Ureter (tissue), 1 donor: ENCODE measurements around the gene ULK1. TPM values are rescaled to one million over a fixed set of nuclear protein-coding genes. Genes with fewer than 3 reads are reported as not detected.
A peak's percentile ranks its signal among the peaks of the same experiment; 100 is the strongest.

Source experiments
- DNase-seq: peaks from one replicate; pipeline ENCODE4 v3.0.0-alpha.2; 2020; ENCODE audit warnings: low spot score
- total RNA-seq: library from RNA; stranded (reverse); gene quantifications from one replicate; pipeline ENCODE4 v1.2.4, GENCODE V29; 2023
- donor health status: DM: yes; HTN: yes; CAD: no.

Gene ULK1
- total RNA-seq, 1 donor from 2014 or later = 31.8 TPM

DNA sequence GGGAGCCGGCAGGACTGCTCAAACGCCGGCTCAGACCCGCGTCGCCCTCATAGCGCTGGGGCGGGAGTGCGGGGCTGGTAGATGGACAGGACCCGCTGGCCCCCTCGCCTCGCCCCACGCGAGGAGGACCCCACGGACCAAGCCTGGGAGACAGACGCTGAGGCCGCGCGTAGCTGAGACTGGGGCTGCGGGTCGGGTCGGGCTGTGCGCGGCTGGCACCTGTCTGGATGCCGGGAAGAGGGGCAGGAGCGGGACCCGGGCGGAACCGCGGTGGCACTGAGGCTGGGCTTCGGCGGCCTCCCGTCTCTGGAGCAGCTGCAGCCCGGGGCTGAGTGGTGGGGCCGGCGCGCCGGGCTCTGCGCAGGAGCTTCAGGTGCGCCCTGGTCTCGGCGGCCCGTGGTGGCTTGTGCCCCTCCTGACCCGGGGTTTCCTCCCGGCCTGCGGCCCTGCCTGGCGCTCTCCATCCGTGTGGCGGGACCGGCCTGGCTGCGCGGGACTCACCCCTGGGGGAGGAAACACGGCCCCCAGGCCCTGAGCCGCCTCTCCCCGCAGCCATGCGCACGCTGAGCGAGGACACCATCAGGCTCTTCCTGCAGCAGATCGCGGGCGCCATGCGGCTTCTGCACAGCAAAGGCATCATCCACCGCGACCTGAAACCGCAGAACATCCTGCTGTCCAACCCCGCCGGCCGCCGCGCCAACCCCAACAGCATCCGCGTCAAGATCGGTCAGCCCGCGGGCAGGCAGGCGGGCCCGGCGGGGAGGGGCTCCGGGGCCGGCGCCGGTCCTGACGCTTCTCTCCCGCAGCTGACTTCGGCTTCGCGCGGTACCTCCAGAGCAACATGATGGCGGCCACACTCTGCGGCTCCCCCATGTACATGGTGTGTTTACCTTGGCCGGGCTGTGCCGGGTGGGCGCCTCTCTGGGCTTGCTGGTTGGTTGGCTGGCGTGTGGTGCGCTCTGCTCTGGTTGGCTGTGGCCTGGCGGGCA, 14.0 kb downstream of the ULK1 start:
- DNase-seq = no peak

DNA sequence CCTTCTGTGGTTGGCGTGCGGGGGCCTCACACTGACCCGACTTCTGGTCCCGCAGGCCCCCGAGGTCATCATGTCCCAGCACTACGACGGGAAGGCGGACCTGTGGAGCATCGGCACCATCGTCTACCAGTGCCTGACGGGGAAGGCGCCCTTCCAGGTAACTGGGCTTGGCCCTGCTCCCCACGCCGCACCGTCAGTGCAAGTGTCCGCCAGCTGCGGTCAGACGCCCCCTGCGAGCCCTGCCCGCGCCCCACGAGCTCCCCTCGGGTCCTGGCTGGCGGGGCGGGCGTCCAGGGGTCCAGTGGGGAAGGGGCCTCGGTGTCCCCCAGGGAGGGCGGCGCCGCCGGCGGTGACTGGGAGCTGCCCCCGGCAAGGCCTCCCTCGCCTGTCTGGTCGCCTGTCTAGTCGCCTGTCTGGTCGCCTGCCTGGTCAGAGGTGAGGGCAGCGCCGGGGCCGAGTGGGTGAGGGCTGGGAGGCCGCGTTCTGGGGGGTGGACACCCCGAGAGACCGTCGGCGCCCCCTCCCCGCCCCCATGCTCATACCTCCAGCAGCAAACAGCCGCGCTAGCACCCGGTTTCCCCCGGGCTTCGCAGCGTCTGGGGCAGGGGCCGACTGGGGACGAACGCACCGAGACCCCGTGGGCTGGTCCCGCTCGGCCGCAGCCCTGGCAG, 14.8 kb downstream of the ULK1 start:
- no peak for DNase-seq

DNA sequence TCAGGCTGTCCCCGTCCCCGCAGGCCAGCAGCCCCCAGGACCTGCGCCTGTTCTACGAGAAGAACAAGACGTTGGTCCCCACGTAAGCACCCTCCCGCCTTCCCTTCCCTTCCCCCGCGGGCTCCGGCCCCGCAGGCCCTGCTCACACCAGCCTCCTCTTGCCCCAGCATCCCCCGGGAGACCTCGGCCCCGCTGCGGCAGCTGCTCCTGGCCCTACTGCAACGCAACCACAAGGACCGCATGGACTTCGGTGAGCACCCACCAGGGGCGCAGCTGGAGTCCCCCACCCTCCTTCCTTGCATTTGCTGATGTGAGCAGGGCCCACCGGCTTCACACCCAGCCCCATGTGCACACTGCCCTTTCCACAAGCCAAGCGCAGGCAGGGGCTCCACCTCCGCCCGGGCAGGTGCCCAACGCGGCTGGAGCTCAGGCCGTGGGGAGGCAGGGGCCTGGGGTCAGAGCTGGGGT, 15.4 kb downstream of the ULK1 start:
- no peak for DNase-seq

DNA sequence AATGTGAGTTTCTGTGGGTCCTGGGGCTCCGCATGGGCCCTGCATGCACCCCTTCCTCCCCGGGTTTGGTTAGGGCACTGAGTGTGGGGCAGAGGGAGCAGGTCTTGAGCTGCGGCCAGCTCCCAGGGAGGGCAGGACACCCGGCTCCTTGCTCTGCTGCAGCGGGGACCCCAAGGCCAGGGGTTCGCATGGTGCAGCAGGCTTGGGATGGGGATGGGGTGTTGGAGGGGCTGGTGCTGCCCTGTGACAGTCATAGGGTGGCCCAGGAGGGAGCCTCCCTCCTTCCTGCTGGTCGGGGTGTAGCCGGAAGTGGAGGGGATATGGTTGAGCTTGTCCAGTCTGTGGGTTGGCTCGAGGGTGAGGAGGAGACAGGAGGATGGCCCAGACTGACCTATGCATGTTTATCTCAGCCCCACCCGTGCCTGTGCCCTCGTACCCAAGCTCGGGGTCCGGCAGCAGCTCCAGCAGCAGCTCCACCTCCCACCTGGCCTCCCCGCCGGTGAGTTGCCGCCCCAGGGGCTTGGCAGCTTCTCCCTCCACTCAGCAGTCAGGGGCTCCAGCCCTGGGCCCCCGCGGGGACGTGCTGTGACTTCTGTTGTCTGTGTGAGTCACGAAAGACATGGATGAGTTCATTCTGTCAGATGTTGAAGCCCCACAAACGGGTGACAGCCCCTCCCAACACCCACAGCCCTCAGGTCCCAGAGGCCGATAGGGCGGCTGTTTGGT, 16.0 kb downstream of the ULK1 start:
- DNase-seq = no peak

DNA sequence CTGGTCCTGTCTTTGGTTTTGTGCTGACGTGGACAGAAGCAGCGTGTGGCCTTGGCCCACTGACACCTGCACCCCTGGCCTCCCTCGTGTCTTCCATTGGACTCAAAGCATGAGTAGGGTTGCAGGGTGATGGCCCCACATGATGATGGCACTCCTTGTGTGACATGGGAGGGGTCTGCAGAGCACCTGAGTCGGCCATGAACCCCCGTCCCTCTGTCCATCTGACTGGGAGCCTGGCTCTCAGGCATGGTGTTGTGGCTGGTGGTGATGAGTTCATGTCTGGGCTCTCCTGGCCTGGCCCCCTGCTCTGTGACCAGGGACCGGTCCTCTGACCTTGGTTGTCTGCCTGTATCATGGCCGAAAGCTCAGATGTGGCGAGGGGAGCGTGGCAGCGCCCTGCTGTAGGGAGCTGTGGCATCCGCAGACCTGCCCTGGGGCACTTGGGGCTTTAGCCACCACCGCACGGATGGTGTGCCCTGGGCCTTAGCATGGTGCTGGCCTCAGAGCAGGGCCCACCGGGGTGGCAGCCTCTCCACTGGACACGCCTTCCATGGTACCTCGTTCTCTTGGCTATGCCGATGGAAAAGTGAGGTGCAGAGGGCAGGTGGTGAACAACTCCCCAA, 16.7 kb downstream of the ULK1 start:
- no peak for DNase-seq

DNA sequence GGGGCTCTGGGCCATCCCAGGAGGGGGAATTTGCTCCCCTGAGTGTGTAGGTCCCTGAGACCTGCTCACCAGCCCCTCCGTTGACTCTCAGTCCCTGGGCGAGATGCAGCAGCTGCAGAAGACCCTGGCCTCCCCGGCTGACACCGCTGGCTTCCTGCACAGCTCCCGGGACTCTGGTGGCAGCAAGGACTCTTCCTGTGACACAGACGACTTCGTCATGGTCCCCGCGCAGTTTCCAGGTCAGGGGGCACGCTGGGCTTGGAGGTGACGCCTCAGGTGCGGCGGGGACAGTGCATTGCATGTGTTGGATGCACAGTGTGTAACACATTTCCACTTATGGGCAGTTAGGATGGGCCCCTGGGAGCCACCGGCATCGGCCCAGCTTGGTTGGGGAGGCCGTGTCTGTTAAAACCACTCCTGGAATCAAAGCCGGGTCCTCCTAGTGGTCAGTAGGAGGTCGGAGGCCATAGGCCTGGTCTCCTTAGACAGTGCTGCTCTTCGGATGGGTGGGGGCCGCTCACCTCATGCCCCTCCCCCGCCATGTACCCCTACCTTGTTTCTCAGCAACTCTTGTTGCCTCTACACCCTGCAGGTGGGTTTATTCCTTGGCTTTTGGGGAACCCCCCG, 17.5 kb downstream of the ULK1 start:
- no peak for DNase-seq

DNA sequence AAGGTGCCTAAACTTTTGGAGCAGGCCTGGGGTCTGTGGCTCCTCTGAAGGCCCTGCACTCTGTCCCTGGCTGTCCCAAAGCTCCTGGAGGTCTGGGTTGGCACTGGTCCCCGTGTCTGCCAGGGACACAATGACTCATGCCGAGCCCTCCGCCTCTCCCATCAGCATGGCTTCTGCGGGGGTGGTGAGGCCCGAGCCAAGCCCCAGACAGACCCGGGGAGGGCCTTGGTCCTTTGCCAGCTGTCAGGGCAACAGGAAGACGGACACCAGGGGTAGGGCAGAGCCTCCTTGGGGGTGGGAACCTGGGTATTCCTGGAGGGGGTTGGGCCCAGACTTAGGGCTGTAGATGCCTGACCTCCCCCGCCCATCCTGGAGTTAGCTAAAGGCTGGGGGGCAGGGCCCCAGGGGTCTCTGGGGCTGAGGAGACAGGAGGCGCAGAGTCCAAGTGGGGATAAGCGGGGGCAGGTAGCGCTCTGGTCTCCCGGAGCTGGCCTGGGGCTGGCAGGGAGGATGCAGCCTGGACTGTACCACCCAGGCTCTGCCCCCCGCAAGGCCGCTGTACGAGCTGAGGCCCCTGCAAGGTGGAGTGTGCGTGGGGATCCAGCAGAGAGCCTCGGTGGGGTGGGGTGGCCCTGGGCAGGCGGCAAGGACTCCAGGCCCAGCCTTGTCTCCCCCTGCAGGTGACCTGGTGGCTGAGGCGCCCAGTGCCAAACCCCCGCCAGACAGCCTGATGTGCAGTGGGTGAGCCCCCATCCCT, 18.3 kb downstream of the ULK1 start:
- DNase-seq = peak; percentile 65

DNA sequence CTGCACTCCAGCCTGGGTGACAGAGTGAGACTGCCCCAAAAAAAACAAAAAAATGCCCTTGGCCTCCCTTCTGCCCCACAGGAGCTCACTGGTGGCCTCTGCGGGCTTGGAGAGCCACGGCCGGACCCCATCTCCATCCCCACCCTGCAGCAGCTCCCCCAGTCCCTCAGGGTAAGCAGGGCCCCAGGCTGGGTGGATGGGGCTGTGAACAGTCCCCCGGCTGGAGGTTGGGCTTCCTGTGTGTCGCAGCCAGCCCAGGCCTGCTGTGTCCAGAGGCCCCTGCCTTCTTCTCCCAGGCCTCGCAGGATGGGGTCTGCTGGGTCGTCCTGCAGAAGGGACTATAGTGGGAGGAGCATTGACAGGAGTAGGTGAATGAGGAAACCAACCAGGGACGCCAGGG, 19.2 kb downstream of the ULK1 start:
- no peak for DNase-seq

DNA sequence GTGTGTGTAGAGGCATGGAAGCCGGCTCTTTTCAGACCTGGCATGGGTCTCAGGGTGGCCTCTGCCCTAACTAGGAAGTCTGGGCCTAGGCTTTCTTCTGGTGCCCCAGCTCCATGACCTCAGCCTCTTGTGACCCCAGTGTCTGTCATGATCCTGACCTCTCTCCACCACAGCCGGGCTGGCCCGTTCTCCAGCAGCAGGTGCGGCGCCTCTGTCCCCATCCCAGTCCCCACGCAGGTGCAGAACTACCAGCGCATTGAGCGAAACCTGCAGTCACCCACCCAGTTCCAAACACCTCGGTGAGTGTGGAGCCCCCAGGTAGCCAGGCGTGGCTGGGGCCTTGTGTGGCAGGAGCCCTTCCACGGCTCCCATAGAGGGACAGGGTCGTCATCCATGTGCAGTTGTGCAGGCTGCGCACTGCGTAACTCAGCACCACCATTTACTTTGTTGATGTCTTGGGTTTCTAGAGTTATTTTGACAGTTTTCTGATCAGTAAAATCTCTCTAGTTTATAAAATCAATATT, 19.8 kb downstream of the ULK1 start:
- DNase-seq = no peak

DNA sequence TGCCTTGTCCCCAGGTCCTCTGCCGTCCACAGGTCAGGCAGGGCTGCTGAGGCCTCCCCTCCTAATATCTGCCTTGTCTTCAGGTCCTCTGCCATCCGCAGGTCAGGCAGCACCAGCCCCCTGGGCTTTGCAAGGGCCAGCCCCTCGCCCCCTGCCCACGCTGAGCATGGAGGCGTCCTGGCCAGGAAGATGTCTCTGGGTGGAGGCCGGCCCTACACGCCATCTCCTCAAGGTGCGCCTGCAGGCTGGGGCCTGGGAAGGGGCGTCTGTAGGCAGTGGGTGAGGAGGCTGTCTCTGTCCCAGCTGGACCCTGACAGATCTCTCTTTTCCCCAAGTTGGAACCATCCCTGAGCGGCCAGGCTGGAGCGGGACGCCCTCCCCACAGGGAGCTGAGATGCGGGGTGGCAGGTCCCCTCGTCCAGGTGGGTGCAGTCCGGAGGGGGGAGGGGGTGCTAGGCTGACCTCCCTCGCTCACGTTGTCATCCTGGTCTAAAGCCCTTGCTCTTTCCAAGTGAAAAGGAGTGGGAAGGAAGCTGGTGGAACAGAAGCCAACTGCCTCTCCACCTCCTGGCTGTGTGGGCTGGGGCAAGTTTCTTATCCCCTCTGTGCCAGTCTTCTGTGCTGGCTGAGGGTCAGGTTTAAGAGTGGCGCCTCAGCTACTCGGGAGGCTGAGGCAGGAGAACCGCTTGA, 20.7 kb downstream of the ULK1 start:
- no peak for DNase-seq

DNA sequence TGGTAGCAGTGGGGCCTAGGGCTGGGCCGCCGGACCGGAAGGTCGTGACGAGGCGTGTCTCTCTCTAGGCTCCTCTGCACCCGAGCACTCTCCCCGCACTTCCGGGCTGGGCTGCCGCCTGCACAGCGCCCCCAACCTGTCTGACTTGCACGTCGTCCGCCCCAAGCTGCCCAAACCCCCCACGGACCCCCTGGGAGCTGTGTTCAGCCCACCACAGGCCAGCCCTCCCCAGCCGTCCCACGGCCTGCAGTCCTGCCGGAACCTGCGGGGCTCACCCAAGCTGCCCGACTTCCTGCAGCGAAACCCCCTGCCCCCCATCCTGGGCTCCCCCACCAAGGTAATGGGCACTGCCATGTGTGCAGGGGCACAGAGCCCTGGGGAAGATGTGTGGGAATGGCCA, 21.4 kb downstream of the ULK1 start:
- DNase-seq = no peak

DNA sequence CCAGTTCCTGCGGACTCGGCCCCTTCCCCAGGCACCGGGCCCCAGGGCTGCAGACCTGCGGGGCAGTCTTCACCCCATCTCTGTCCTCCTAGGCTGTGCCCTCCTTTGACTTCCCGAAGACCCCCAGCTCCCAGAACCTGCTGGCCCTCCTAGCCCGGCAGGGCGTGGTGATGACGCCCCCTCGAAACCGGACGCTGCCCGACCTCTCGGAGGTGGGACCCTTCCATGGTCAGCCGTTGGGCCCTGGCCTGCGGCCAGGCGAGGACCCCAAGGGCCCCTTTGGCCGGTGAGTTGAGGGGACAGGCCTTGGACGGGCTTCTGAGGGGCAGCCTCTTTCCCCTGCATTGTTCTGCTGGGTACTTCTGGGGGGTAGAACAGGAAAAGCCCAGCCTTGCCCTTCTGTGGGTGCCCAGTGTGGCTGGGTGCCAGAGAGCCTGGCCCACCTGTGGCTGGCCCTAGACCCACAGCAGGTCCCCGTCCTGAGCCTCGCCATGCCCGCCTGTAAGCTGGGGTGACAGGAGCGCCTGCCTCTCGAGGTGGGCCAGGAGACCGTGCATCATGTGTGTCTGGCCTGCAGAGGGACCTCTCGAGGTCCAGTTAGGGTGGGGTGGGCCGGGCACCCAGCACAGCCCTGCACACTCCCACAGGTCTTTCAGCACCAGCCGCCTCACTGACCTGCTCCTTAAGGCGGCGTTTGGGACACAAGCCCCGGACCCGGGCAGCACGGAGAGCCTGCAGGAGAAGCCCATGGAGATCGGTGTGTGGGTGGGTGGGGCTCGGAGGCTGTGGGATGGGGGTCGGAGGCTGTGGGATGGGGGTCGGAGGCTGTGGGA, 22.1 kb downstream of the ULK1 start:
- DNase-seq = no peak

DNA sequence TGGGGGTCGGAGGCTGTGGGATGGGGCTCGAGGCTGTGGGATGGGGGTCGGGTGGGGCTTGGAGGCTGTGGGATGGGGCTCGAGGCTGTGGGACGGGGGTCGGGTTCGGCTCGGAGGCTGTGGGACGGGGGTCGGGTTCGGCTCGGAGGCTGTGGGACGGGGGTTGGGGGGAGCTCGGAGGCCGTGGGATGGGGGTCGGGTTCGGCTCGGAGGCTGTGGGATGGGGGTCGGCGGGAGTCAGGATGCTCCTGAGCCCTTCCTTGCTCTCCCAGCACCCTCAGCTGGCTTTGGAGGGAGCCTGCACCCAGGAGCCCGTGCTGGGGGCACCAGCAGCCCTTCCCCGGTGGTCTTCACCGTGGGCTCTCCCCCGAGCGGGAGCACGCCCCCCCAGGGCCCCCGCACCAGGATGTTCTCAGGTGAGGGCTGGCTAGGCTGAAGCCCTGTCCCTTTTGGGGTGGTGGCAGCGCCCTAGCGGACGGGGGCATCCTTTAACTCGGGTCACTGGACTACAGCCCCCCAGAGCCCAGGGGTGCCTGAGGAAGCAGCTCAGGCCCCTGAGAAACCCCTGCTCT, 22.8 kb downstream of the ULK1 start:
- DNase-seq = no peak

DNA sequence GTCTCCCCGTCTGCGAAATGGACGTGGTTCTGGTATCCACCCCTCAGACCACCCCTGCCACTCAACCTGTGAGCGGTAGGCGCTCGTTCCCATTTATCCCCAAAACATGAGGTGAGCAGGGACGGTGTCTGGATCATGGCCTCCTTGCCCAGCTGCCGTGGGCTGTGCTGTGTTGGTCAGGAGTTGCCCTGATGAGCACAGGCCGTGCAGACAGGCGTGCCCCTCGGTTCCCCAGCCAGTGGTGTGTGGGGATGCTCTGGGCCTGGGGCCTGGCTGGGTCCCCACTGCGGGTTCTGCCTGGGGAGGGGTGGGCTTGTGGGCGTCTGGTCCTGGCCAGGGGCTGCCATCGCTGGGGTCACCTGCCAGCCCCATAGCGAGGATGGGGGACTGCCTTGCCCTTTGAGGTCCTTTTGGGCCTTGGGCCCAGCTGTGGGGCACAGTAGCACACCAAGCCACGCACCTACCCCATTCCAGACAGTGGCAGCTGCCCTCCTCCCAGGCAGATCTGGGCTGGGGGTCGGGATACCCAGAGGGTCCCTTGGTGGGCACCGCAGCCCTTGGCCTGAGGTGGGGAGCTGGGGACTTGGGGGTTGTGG, 23.4 kb downstream of the ULK1 start:
- no peak for DNase-seq

DNA sequence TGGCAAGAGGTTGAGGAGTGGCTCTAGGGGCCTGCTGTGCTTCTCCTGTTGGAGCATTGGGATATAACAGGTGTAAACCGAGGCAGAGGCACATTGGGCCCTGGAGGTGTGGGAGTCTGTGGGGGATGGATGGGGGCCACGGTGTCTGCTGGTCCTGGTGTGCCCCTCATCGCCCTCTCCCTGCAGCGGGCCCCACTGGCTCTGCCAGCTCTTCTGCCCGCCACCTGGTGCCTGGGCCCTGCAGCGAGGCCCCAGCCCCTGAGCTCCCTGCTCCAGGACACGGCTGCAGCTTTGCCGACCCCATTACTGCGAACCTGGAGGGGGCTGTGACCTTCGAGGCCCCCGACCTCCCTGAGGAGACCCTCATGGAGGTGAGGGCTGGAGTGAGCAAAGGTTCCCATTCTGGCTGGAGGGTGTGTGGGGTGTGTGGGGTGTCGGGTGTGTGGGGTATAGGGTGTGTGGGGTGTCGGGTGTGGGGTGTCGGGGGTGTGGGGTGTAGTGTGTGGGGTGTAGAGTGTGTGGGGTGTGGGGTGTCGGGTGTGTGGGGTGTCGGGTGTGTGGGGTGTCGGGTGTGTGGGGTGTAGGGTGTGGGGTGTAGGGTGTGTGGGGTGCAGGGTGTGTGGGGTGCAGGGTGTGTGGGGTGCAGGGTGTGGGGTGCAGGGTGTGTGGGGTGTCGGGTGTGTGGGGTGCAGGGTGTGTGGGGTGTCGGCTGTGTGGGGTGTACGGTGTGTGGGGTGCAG, 24.1 kb downstream of the ULK1 start:
- DNase-seq = no peak

DNA sequence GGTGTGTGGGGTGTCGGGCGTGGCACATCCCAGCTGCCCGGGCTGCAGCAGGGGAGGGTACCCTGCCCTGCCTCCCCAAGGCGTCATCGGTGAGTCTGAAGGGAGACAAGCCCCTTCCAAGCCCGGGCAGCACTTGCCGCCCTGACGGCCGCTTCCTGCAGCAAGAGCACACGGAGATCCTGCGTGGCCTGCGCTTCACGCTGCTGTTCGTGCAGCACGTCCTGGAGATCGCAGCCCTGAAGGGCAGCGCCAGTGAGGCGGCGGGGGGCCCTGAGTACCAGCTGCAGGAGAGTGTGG, 24.6 kb downstream of the ULK1 start:
- DNase-seq = no peak

DNA sequence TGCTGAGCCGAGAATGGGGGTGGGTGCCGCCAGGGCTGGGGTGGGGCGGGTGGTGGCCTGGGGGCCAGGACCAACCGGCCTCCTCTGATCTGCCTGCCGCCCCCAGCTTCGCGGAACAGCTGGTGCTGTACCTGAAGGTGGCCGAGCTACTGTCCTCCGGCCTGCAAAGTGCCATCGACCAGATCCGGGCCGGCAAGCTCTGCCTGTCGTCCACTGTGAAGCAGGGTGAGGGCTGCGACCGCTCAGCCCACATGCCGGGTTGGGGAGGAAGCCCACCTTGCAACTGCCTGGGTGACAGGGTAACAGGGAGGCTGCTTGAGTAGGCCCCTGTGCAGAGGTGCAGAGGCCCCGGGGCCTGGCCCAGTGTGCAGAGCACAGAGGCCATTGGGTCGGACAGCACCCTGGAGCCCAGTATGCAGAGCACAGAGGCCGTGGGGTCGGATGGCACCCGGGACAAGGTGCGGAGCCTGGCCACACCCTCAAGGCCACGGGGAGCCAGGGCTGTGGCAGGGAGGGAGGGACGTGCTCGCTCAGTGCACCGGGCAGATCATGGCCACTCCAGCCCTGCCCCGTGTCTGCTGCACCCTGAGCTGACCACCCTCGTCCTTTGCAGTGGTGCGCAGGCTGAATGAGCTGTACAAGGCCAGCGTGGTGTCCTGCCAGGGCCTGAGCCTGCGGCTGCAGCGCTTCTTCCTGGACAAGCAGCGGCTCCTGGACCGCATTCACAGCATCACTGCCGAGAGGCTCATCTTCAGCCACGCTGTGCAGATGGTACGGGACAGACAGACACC, 25.1 kb downstream of the ULK1 start:
- DNase-seq = no peak
